ENCODE data around the gene GAMT.

GAMT gene

GRCh38 chr19:1384085-1384462 lies 17.3 kb downstream of the GAMT start:
- DNase-seq (ENCODE audit: low spot score), result no peak

- DNase-seq (ENCODE audit: low spot score), result peak; percentile 92
Observed at GRCh38 chr19:1383312-1384084, 17.8 kb downstream of the GAMT start, which contains the start of gene NDUFS7. Gene NDUFS7 (plus strand): TSS chr19:1383907. CDS start chr19:1383927, 20 bp downstream.

GRCh38 chr19:1383017-1383311 lies 18.4 kb downstream of the GAMT start:
- DNase-seq (ENCODE audit: low spot score), result no peak

GRCh38 chr19:1382250-1382649 lies 19.1 kb downstream of the GAMT start:
- DNase-seq (ENCODE audit: low spot score), result no peak

GRCh38 chr19:1379961-1380489 lies 21.3 kb downstream of the GAMT start:
- DNase-seq (ENCODE audit: low spot score), result no peak

GRCh38 chr19:1379126-1379905 lies 22.0 kb downstream of the GAMT start:
- DNase-seq (ENCODE audit: low spot score), result no peak

- DNase-seq (ENCODE audit: low spot score), result no peak
Observed at GRCh38 chr19:1377965-1378785, 23.2 kb downstream of the GAMT start.

- no peak for DNase-seq (ENCODE audit: low spot score)
Observed at GRCh38 chr19:1377176-1377964, 24.0 kb downstream of the GAMT start.

- no peak for DNase-seq (ENCODE audit: low spot score)
Observed at GRCh38 chr19:1376415-1376805, 24.9 kb downstream of the GAMT start.

GRCh38 chr19:1374250-1374577 lies 27.1 kb downstream of the GAMT start:
- DNase-seq (ENCODE audit: low spot score), result no peak

- no peak for DNase-seq (ENCODE audit: low spot score)
Observed at GRCh38 chr19:1373534-1374249, 27.6 kb downstream of the GAMT start.

- no peak for DNase-seq (ENCODE audit: low spot score)
Observed at GRCh38 chr19:1373042-1373533, 28.3 kb downstream of the GAMT start.

GRCh38 chr19:1370579-1371361 lies 30.6 kb downstream of the GAMT start:
- no peak for DNase-seq (ENCODE audit: low spot score)

- DNase-seq (ENCODE audit: low spot score), result no peak
Observed at GRCh38 chr19:1369214-1369805, 32.0 kb downstream of the GAMT start.

- no peak for DNase-seq (ENCODE audit: low spot score)
Observed at GRCh38 chr19:1366899-1367870, 34.2 kb downstream of the GAMT start.

- DNase-seq (ENCODE audit: low spot score), result no peak
Observed at GRCh38 chr19:1366296-1366695, 35.0 kb downstream of the GAMT start.

- no peak for DNase-seq (ENCODE audit: low spot score)
Observed at GRCh38 chr19:1365319-1366269, 35.7 kb downstream of the GAMT start.
